GM18507 (cell line): Measurements from ENCODE around the gene NMRK1.

ENCODE experiments used
- DNase-seq: peaks from one replicate; pipeline ENCODE4 v3.0.0; 2011; ENCODE audit warnings: low read depth; ENCODE audit not compliant: insufficient read length; ENCODE audit errors: extremely low spot score
- FAIRE-seq: peaks from 2 replicates; lab custom pipeline; 2011; peaks lifted over from hg19 to GRCh38; lab: Jason Lieb, UNC

Gene NMRK1

GRCh38 chr9:75019022-75019421 lies 68.9 kb downstream of the NMRK1 start:
- DNase-seq: no peak
- FAIRE-seq: no peak

- FAIRE-seq (peak; percentile 73), DNase-seq (no peak)
Measured at GRCh38 chr9:75017378-75017777, 70.6 kb downstream of the NMRK1 start.

- DNase-seq (no peak), FAIRE-seq (no peak)
Measured at GRCh38 chr9:75013735-75014134, 74.2 kb downstream of the NMRK1 start.
